ENCODE results near the gene GNG5. TPM values are rescaled to one million over a fixed set of nuclear protein-coding genes. Genes with fewer than 3 reads are reported as not detected.

GNG5 gene
- total RNA-seq, 1 experiment from 2014 or later, result 115 TPM

DNA sequence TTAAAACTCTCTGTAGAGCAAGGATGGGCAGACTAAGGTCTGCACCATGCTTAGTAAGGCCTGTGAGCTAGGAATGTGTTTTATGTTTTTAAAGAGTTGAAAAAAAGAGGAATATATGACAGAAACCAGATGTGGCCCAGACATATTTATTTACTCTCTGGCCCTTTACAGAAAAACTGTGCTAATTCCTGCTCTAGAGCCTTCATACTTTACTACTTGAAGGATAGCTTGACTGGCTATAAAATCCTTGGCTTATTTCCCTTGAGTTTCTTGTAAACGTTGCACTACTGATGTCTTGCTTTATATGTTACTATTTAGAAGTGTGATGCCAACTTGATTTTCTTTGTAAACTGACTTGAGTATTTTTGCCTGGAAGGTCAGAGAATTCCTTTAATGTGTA is 34.4 kb upstream of the GNG5 start:
- H3K9me3 Mint-ChIP-seq, result no peaks in the 10 kb centered on the region
- Histone ChIP-seq H4K5ac (ENCODE audit: insufficient read length, low read depth, low read length) (no peak overlapping the region), H3K23ac (ENCODE audit: insufficient read length, low read depth, low read length) (no peak overlapping the region), H2AFZ (ENCODE audit: low read length) (no peak overlapping the region), H3K14ac (ENCODE audit: insufficient read depth, low read length) (no peak overlapping the region), H2AK5ac (ENCODE audit: insufficient read length, low read length) (no peak overlapping the region), H3K79me1 (ENCODE audit: insufficient read depth, low read depth, low read length, poor library complexity, severe bottlenecking) (no peaks in the 10 kb centered on the region), H3K4ac (ENCODE audit: low read depth, low read length) (no peak overlapping the region), H3K9ac (ENCODE audit: extremely low read depth, insufficient read length, low read length) (no peak overlapping the region), H4K91ac (ENCODE audit: insufficient read length, low read depth, low read length) (no peak overlapping the region), H3K27me3 (ENCODE audit: insufficient read depth, low read length) (no peaks in the 10 kb centered on the region), H3K18ac (ENCODE audit: insufficient read length, low read depth, low read length) (no peak overlapping the region), H4K20me1 (ENCODE audit: control insufficient read depth, insufficient read depth, insufficient read length) (no peaks in the 10 kb centered on the region), H3K79me2 (ENCODE audit: insufficient read depth, low read length) (no peaks in the 10 kb centered on the region), H3K4me2 (ENCODE audit: insufficient read depth, insufficient read length, low read length) (no peak overlapping the region), H3K56ac (ENCODE audit: insufficient read length, low read depth, low read length) (no peak overlapping the region), H2BK20ac (ENCODE audit: low read depth, low read length, poor library complexity, severe bottlenecking) (no peak overlapping the region), H3K27ac (ENCODE audit: insufficient read length, low read depth, low read length) (no peak overlapping the region), H2BK12ac (ENCODE audit: insufficient read length, low read depth, low read length) (no peak overlapping the region), H4K8ac (replicated peaks; ENCODE audit: insufficient read length, low read depth, low read length) (no peak overlapping the region), H3K23me2 (ENCODE audit: insufficient read length, low read depth, low read length, poor library complexity, severe bottlenecking) (no peaks in the 10 kb centered on the region), H2BK5ac (ENCODE audit: insufficient read length, low read length) (no peak overlapping the region), H2BK120ac (ENCODE audit: low read depth, low read length, poor library complexity, severe bottlenecking) (no peak overlapping the region), H3T11ph (ENCODE audit: low read length) (no peak overlapping the region), H3K9me3 (ENCODE audit: control insufficient read depth, low read depth, low read length) (no peaks in the 10 kb centered on the region), H2BK15ac (ENCODE audit: low read depth, low read length) (no peak overlapping the region), H3K4me1 (ENCODE audit: insufficient read depth, low read length) (no peaks in the 10 kb centered on the region; the same call in 1 of the 2 replicates)
- no CpG with 5 or more reads among the region's 1 CpG for WGBS (ENCODE audit: extremely low coverage, insufficient read length, low lambda C conversion rate)
- H3K4me3 Mint-ChIP-seq, result no peak overlapping the region
- H3K27ac Mint-ChIP-seq, result no peak overlapping the region
- DNase-seq, result no peak
- no peaks in the 10 kb centered on the region for H3K36me3 Mint-ChIP-seq (ENCODE audit: insufficient read depth in 1 of 3, low read depth in 3 of 3)
- H3K27me3 Mint-ChIP-seq (ENCODE audit: low read depth), result no peaks in the 10 kb centered on the region
- TF ChIP-seq, protein P1, sequence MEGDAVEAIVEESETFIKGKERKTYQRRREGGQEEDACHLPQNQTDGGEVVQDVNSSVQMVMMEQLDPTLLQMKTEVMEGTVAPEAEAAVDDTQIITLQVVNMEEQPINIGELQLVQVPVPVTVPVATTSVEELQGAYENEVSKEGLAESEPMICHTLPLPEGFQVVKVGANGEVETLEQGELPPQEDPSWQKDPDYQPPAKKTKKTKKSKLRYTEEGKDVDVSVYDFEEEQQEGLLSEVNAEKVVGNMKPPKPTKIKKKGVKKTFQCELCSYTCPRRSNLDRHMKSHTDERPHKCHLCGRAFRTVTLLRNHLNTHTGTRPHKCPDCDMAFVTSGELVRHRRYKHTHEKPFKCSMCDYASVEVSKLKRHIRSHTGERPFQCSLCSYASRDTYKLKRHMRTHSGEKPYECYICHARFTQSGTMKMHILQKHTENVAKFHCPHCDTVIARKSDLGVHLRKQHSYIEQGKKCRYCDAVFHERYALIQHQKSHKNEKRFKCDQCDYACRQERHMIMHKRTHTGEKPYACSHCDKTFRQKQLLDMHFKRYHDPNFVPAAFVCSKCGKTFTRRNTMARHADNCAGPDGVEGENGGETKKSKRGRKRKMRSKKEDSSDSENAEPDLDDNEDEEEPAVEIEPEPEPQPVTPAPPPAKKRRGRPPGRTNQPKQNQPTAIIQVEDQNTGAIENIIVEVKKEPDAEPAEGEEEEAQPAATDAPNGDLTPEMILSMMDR (conservative IDR thresholded peaks at IDR 0.05), result no peak
- no peaks in the 10 kb centered on the region for H3K4me1 Mint-ChIP-seq
